ENCODE measurements around the gene STK10. TPM values are rescaled to one million over a fixed set of nuclear protein-coding genes. Genes with fewer than 3 reads are reported as not detected.

STK10 gene
- total and polyA plus RNA-seq, 2 experiments from 2014 or later = 7.5 to 17.8 TPM

GRCh38 chr5:172107571-172107970, 80.5 kb downstream of the STK10 start:
- peaks cover 14% of the 10 kb centered on the region for H3K27me3 Mint-ChIP-seq (ENCODE audit: insufficient read depth, low read depth, poor library complexity)

More at GRCh38 chr5:172107571-172107970, 80.5 kb downstream of the STK10 start:
- no peaks in the 10 kb centered on the region for H3K27me3 ChIP-seq (ENCODE audit: insufficient read depth)
- no peak for ATAC-seq
- peaks cover 39% of the 10 kb centered on the region for H3K4me1 ChIP-seq (ENCODE audit: insufficient read depth)
- H3K9me3 Mint-ChIP-seq = no peaks in the 10 kb centered on the region; the same call in 2 of the 3 replicates
- H3F3A ChIP-seq (replicated peaks; ENCODE audit: low read depth) = peaks cover 24% of the 10 kb centered on the region
- peaks cover 3% of the 10 kb centered on the region; the same call in 1 of the 3 replicates for H3K36me3 Mint-ChIP-seq (ENCODE audit: low read depth)
- no peak overlapping the region for H3K4me2 ChIP-seq
- peaks cover 40% of the 10 kb centered on the region for H3K4me1 Mint-ChIP-seq
- H2AFZ ChIP-seq = no peak overlapping the region
- DNase-seq (ENCODE audit: low spot score) = no peak
- H3K9me2 ChIP-seq (ENCODE audit: insufficient read depth) = no peaks in the 10 kb centered on the region
- no peaks in the 10 kb centered on the region for H4K20me1 ChIP-seq (replicated peaks; ENCODE audit: insufficient read depth)
- H3K27ac Mint-ChIP-seq = no peak overlapping the region
- TF ChIP-seq JUNB (IDR thresholded peaks at IDR 0.05; ENCODE audit: unreplicated experiment) = no peak
- TF ChIP-seq STAT1 (IDR thresholded peaks at IDR 0.05; ENCODE audit: unreplicated experiment) = no peak
- TF ChIP-seq NANOG (IDR thresholded peaks at IDR 0.05; ENCODE audit: borderline replicate concordance) = no peak
- TF ChIP-seq ZNF114 (CRISPR knock-in tag; IDR thresholded peaks at IDR 0.05) = no peak
- no peak for TF ChIP-seq EZH2 (IDR thresholded peaks at IDR 0.05; ENCODE audit: low read depth, unreplicated experiment)
- no peak for TF ChIP-seq ZNF331 (CRISPR knock-in tag; IDR thresholded peaks at IDR 0.05; ENCODE audit: low read depth)
- no peak for TF ChIP-seq ETS1 (IDR thresholded peaks at IDR 0.05)
- no peak for TF ChIP-seq CREB1 (CRISPR knock-in tag; IDR thresholded peaks at IDR 0.05; ENCODE audit: low read depth)
- no peak for TF ChIP-seq ZNF462 (CRISPR knock-in tag; IDR thresholded peaks at IDR 0.05)
- no peak for TF ChIP-seq POLR2AphosphoS5 (IDR thresholded peaks at IDR 0.05; ENCODE audit: low read depth)
- TF ChIP-seq, protein P1, sequence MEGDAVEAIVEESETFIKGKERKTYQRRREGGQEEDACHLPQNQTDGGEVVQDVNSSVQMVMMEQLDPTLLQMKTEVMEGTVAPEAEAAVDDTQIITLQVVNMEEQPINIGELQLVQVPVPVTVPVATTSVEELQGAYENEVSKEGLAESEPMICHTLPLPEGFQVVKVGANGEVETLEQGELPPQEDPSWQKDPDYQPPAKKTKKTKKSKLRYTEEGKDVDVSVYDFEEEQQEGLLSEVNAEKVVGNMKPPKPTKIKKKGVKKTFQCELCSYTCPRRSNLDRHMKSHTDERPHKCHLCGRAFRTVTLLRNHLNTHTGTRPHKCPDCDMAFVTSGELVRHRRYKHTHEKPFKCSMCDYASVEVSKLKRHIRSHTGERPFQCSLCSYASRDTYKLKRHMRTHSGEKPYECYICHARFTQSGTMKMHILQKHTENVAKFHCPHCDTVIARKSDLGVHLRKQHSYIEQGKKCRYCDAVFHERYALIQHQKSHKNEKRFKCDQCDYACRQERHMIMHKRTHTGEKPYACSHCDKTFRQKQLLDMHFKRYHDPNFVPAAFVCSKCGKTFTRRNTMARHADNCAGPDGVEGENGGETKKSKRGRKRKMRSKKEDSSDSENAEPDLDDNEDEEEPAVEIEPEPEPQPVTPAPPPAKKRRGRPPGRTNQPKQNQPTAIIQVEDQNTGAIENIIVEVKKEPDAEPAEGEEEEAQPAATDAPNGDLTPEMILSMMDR (conservative IDR thresholded peaks at IDR 0.05; ENCODE audit: low read depth in 2 of 2) = no peak
- TF ChIP-seq, protein P2, sequence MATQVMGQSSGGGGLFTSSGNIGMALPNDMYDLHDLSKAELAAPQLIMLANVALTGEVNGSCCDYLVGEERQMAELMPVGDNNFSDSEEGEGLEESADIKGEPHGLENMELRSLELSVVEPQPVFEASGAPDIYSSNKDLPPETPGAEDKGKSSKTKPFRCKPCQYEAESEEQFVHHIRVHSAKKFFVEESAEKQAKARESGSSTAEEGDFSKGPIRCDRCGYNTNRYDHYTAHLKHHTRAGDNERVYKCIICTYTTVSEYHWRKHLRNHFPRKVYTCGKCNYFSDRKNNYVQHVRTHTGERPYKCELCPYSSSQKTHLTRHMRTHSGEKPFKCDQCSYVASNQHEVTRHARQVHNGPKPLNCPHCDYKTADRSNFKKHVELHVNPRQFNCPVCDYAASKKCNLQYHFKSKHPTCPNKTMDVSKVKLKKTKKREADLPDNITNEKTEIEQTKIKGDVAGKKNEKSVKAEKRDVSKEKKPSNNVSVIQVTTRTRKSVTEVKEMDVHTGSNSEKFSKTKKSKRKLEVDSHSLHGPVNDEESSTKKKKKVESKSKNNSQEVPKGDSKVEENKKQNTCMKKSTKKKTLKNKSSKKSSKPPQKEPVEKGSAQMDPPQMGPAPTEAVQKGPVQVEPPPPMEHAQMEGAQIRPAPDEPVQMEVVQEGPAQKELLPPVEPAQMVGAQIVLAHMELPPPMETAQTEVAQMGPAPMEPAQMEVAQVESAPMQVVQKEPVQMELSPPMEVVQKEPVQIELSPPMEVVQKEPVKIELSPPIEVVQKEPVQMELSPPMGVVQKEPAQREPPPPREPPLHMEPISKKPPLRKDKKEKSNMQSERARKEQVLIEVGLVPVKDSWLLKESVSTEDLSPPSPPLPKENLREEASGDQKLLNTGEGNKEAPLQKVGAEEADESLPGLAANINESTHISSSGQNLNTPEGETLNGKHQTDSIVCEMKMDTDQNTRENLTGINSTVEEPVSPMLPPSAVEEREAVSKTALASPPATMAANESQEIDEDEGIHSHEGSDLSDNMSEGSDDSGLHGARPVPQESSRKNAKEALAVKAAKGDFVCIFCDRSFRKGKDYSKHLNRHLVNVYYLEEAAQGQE (IDR thresholded peaks at IDR 0.05; ENCODE audit: unreplicated experiment) = no peak
- TF ChIP-seq EZH2phosphoT487 (IDR thresholded peaks at IDR 0.05; ENCODE audit: unreplicated experiment) = no peak
- no peak overlapping the region for H3K27ac ChIP-seq (ENCODE audit: low read depth)
- no peak overlapping the region for H3K4me3 ChIP-seq
- no peaks in the 10 kb centered on the region for H3K36me3 ChIP-seq (ENCODE audit: insufficient read depth)
- H3K4me3 Mint-ChIP-seq = no peak overlapping the region
- H3K79me2 ChIP-seq (replicated peaks; ENCODE audit: insufficient read depth) = no peaks in the 10 kb centered on the region
